ENCODE data around the gene UBR4.

GRCh38 chr1:19100028-19100427, 110.0 kb downstream of the UBR4 start:
- TF ChIP-seq CTCF (IDR thresholded peaks at IDR 0.05) (no peak), POLR2A (IDR thresholded peaks at IDR 0.05) (no peak)

Data from transverse colon (tissue), 3 donors.